Endothelial cell (in vitro differentiated cells): Measurements from ENCODE around the gene MAGI1. TPM values are rescaled to one million over a fixed set of nuclear protein-coding genes. Genes with fewer than 3 reads are reported as not detected.

Experiments used
- DNase-seq: peaks from one replicate; pipeline ENCODE4 v3.0.0; 2021; ENCODE audit warnings: low spot score
- H3K27ac Mint-ChIP-seq: one replicate; pipeline ENCODE4 v1.8.0; 2021; ENCODE audit warnings: mixed read lengths, inconsistent platforms; ENCODE audit not compliant: unreplicated experiment
- H3K27me3 Mint-ChIP-seq: one replicate; pipeline ENCODE4 v1.8.0; 2021; ENCODE audit warnings: mild to moderate bottlenecking, moderate library complexity, mixed read lengths, inconsistent platforms; ENCODE audit not compliant: unreplicated experiment
- H3K36me3 Mint-ChIP-seq: one replicate; pipeline ENCODE4 v1.8.0; 2021; ENCODE audit warnings: mild to moderate bottlenecking, low read depth, mixed read lengths, inconsistent platforms; ENCODE audit not compliant: unreplicated experiment
- H3K4me1 Mint-ChIP-seq: one replicate; pipeline ENCODE4 v1.8.0; 2021; ENCODE audit warnings: mild to moderate bottlenecking, mixed read lengths, inconsistent platforms; ENCODE audit not compliant: unreplicated experiment
- H3K4me3 Mint-ChIP-seq: one replicate; pipeline ENCODE4 v1.8.0; 2021; ENCODE audit warnings: mild to moderate bottlenecking, mixed read lengths, inconsistent platforms; ENCODE audit not compliant: unreplicated experiment
- H3K9me3 Mint-ChIP-seq: one replicate; pipeline ENCODE4 v1.8.0; 2021; ENCODE audit warnings: mixed read lengths, inconsistent platforms; ENCODE audit not compliant: unreplicated experiment
- total RNA-seq: library from RNA; stranded (reverse); fragmentation: NEBNext Ultra II Directional; extraction: Animal tissue kit (Norgen Biotek cat#: 25700); gene quantifications from one replicate; pipeline ENCODE4 v1.2.1, GENCODE V29; 2021; ENCODE audit not compliant: unreplicated experiment
- TF ChIP-seq, protein P1 (sequence below): fragments of 200-600 bp; sonication (generic); IDR thresholded peaks from one replicate; pipeline ENCODE4 v1.5.0; 2021; ENCODE audit warnings: antibody characterized with exemption; ENCODE audit not compliant: unreplicated experiment

The MAGI1 gene
- total RNA-seq, 1 donor from 2014 or later = 33.8 TPM

DNA sequence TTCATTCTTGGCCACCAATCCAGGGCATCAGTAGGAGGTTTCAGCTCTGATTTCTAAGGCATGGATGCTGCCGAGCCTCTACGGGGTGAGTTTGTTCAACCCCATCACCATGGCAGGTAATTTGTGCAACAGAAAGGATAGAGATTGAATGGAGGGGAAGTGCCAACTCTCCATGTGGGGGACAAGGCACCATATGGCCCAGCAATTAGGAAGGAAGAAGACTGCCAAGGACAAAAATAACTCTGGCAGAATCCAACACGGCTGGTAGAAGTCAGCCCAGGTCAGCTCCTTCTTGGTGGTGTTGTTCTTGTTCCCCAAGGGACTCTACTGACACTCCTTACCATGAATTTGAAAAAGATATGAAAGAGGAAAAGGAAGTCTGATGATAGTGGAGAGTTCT is 503.9 kb downstream of the MAGI1 start:
- no peak for DNase-seq
- no peaks in the 10 kb centered on the region for H3K36me3 Mint-ChIP-seq
- peaks cover 1% of the 10 kb centered on the region for H3K27me3 Mint-ChIP-seq
- no peak overlapping the region for H3K27ac Mint-ChIP-seq
- no peaks in the 10 kb centered on the region for H3K9me3 Mint-ChIP-seq
- no peak overlapping the region for H3K4me3 Mint-ChIP-seq
- TF ChIP-seq, protein P1, sequence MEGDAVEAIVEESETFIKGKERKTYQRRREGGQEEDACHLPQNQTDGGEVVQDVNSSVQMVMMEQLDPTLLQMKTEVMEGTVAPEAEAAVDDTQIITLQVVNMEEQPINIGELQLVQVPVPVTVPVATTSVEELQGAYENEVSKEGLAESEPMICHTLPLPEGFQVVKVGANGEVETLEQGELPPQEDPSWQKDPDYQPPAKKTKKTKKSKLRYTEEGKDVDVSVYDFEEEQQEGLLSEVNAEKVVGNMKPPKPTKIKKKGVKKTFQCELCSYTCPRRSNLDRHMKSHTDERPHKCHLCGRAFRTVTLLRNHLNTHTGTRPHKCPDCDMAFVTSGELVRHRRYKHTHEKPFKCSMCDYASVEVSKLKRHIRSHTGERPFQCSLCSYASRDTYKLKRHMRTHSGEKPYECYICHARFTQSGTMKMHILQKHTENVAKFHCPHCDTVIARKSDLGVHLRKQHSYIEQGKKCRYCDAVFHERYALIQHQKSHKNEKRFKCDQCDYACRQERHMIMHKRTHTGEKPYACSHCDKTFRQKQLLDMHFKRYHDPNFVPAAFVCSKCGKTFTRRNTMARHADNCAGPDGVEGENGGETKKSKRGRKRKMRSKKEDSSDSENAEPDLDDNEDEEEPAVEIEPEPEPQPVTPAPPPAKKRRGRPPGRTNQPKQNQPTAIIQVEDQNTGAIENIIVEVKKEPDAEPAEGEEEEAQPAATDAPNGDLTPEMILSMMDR = no peak
- H3K4me1 Mint-ChIP-seq = peaks cover 17% of the 10 kb centered on the region

DNA sequence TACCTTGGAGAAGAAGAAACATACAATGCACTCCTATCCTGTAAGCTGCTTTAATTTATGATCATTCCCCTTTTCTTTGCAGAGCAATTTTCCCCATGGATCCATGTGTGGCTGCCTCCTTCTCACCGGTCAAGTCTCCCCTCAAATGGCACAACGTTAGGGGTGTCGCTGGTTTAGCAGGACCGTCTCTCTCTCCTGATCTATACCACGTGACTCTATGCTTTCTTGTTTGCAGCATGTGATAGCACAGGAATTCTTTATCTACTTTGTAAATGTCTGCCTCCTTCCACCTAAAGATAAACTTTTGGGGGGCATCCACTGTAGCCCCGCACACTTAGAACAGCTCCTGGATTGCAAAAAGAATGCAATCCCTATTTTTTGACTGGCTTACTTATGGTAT is 506.0 kb downstream of the MAGI1 start:
- no peak for DNase-seq
- Mint-ChIP-seq H3K27ac (no peak overlapping the region), H3K27me3 (peaks cover 1% of the 10 kb centered on the region), H3K4me3 (no peak overlapping the region), H3K36me3 (no peaks in the 10 kb centered on the region), H3K4me1 (peaks cover 17% of the 10 kb centered on the region), H3K9me3 (no peaks in the 10 kb centered on the region)
- TF ChIP-seq, protein P1 = no peak

DNA sequence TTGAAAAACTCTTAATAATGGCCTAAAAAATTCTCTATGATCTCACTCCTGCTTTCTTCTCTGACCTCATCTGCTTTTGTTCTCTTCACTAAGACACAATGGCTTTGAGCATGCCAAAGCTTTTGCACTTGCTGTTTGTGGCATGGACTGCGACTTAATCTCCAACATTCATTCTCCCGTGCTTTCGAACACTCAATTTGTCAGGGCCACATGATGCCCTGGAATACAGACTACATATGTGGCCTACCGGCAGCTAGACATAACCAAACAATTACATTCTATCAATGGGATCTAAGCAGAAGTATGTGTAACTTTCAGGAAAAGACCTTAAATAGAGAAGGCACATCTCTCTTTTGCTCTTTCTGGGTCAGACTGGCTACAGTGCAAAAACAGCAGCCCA is 506.5 kb downstream of the MAGI1 start:
- DNase-seq = no peak
- no peaks in the 10 kb centered on the region for H3K9me3 Mint-ChIP-seq
- H3K27me3 Mint-ChIP-seq = peaks cover 1% of the 10 kb centered on the region
- H3K4me3 Mint-ChIP-seq = no peak overlapping the region
- TF ChIP-seq, protein P1 = no peak
- H3K27ac Mint-ChIP-seq = no peak overlapping the region
- peaks cover 17% of the 10 kb centered on the region for H3K4me1 Mint-ChIP-seq
- no peaks in the 10 kb centered on the region for H3K36me3 Mint-ChIP-seq

DNA sequence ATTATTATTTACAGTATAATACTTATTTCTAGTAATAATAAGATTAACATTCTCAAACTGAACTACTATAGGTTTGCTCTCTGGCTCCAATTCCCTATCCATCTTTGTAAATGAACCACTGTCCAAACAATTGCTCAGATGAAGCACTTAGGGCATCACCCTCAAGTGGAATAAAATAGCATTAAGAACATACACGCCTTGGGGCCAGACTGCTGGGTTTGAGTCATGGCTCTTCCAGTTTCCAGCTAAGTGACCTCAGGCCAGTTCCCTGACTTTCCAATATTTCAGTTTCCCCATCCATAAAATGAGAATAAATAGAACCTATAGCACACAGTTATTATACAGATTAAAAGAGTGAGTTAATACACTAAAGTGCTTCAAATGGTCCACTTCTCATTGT is 507.2 kb downstream of the MAGI1 start:
- Mint-ChIP-seq H3K4me1 (peaks cover 17% of the 10 kb centered on the region), H3K27me3 (peaks cover 1% of the 10 kb centered on the region), H3K36me3 (no peaks in the 10 kb centered on the region), H3K9me3 (no peaks in the 10 kb centered on the region), H3K27ac (no peak overlapping the region), H3K4me3 (no peak overlapping the region)
- TF ChIP-seq, protein P1 = no peak
- DNase-seq = no peak

DNA sequence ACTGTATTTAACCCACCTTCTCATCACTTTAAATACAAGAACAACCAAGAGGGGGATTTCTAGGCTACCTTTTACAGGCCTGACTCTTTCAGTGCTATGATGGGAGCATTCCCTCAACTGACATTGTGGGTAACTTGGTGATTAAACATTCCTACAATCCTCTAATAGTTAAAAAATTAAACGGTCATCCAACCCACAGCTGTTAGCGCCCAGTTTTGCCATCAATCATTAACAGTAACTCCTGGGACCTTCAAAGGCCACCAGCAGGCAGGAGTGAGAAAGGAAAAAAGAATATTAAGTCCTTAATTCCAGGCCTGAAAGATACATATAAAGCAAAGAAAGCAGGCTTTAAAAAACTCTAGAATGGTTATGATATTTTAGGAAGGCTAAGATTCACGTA is 512.1 kb downstream of the MAGI1 start:
- H3K27ac Mint-ChIP-seq = no peak overlapping the region
- TF ChIP-seq, protein P1 = no peak
- peaks cover 2% of the 10 kb centered on the region for H3K4me1 Mint-ChIP-seq

More for the DNA sequence above, 512.1 kb downstream of the MAGI1 start:
- H3K36me3 Mint-ChIP-seq = no peaks in the 10 kb centered on the region
- DNase-seq = no peak
- H3K9me3 Mint-ChIP-seq = no peaks in the 10 kb centered on the region
- H3K27me3 Mint-ChIP-seq = peaks cover 3% of the 10 kb centered on the region
- no peak overlapping the region for H3K4me3 Mint-ChIP-seq
